ENCODE results near the gene BCL2L12.

- TF ChIP-seq, protein P1, sequence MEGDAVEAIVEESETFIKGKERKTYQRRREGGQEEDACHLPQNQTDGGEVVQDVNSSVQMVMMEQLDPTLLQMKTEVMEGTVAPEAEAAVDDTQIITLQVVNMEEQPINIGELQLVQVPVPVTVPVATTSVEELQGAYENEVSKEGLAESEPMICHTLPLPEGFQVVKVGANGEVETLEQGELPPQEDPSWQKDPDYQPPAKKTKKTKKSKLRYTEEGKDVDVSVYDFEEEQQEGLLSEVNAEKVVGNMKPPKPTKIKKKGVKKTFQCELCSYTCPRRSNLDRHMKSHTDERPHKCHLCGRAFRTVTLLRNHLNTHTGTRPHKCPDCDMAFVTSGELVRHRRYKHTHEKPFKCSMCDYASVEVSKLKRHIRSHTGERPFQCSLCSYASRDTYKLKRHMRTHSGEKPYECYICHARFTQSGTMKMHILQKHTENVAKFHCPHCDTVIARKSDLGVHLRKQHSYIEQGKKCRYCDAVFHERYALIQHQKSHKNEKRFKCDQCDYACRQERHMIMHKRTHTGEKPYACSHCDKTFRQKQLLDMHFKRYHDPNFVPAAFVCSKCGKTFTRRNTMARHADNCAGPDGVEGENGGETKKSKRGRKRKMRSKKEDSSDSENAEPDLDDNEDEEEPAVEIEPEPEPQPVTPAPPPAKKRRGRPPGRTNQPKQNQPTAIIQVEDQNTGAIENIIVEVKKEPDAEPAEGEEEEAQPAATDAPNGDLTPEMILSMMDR (tag by site-specific recombination; IDR thresholded peaks at IDR 0.05), result no peak
- no peak for TF ChIP-seq ZBTB17 (tag by site-specific recombination; IDR thresholded peaks at IDR 0.05)
- no peak for TF ChIP-seq ZNF701 (tag by site-specific recombination; IDR thresholded peaks at IDR 0.05)
Measured at GRCh38 chr19:49689133-49690078, 23.7 kb downstream of the BCL2L12 start, which contains the start of gene ADM5.
